ENCODE results near the gene IGF2BP2.

IGF2BP2 gene

GRCh38 chr3:185718736-185719593 lies 105.9 kb downstream of the IGF2BP2 start:
- Histone ChIP-seq H3K36me3 (replicated peaks; ENCODE audit: low read depth, low read length) (no peaks in the 10 kb centered on the region), H3K4me2 (ENCODE audit: low read length) (no peak overlapping the region), H3K79me2 (ENCODE audit: low read length) (no peaks in the 10 kb centered on the region), H3K4me1 (ENCODE audit: low read length) (no peaks in the 10 kb centered on the region), H3K27ac (ENCODE audit: low read length) (no peak overlapping the region), H3K9me3 (ENCODE audit: insufficient read depth, low read length) (no peaks in the 10 kb centered on the region; the same call in 1 of the 2 replicates), H3K9ac (ENCODE audit: low read length) (no peak overlapping the region), H3K4me3 (ENCODE audit: low read length) (no peak overlapping the region), H2AFZ (ENCODE audit: low read depth, low read length) (no peak overlapping the region), H4K20me1 (ENCODE audit: insufficient read depth, low read length) (no peaks in the 10 kb centered on the region), H3K27me3 (ENCODE audit: low read depth, low read length) (peaks cover 13% of the 10 kb centered on the region; the same call in 1 of the 2 replicates)
- no peak for TF ChIP-seq EZH2phosphoT487 (IDR thresholded peaks at IDR 0.05; ENCODE audit: low read depth)
- no peak for TF ChIP-seq CTCF (IDR thresholded peaks at IDR 0.05; ENCODE audit: low read depth, low read length)

GRCh38 chr3:185717627-185718402 lies 107.0 kb downstream of the IGF2BP2 start:
- no peaks in the 10 kb centered on the region; the same call in 1 of the 2 replicates for H3K9me3 ChIP-seq (ENCODE audit: insufficient read depth, low read length)
- H3K9ac ChIP-seq (ENCODE audit: low read length) = no peak overlapping the region
- no peaks in the 10 kb centered on the region for H4K20me1 ChIP-seq (ENCODE audit: insufficient read depth, low read length)
- peaks cover 9% of the 10 kb centered on the region; the same call in 1 of the 2 replicates for H3K27me3 ChIP-seq (ENCODE audit: low read depth, low read length)
- H3K4me1 ChIP-seq (ENCODE audit: low read length) = no peaks in the 10 kb centered on the region
- H3K4me3 ChIP-seq (ENCODE audit: low read length) = no peak overlapping the region
- H3K27ac ChIP-seq (ENCODE audit: low read length) = no peak overlapping the region
- no peaks in the 10 kb centered on the region for H3K79me2 ChIP-seq (ENCODE audit: low read length)
- H3K36me3 ChIP-seq (replicated peaks; ENCODE audit: low read depth, low read length) = no peaks in the 10 kb centered on the region
- TF ChIP-seq EZH2phosphoT487 (IDR thresholded peaks at IDR 0.05; ENCODE audit: low read depth) = no peak
- no peak for TF ChIP-seq CTCF (IDR thresholded peaks at IDR 0.05; ENCODE audit: low read depth, low read length)
- no peak overlapping the region for H2AFZ ChIP-seq (ENCODE audit: low read depth, low read length)
- no peak overlapping the region for H3K4me2 ChIP-seq (ENCODE audit: low read length)

- Histone ChIP-seq H3K79me2 (ENCODE audit: low read length) (no peaks in the 10 kb centered on the region), H3K27me3 (ENCODE audit: low read depth, low read length) (peaks cover 8% of the 10 kb centered on the region; the same call in 1 of the 2 replicates), H3K27ac (ENCODE audit: low read length) (no peak overlapping the region), H4K20me1 (ENCODE audit: insufficient read depth, low read length) (no peaks in the 10 kb centered on the region), H3K4me1 (ENCODE audit: low read length) (no peaks in the 10 kb centered on the region), H3K4me2 (ENCODE audit: low read length) (no peak overlapping the region), H3K9me3 (ENCODE audit: insufficient read depth, low read length) (no peaks in the 10 kb centered on the region; the same call in 1 of the 2 replicates), H3K36me3 (replicated peaks; ENCODE audit: low read depth, low read length) (no peaks in the 10 kb centered on the region), H3K9ac (ENCODE audit: low read length) (no peak overlapping the region), H2AFZ (ENCODE audit: low read depth, low read length) (no peak overlapping the region), H3K4me3 (ENCODE audit: low read length) (no peak overlapping the region)
- TF ChIP-seq EZH2phosphoT487 (IDR thresholded peaks at IDR 0.05; ENCODE audit: low read depth) = no peak
- TF ChIP-seq CTCF (IDR thresholded peaks at IDR 0.05; ENCODE audit: low read depth, low read length) = no peak
Measured at GRCh38 chr3:185717121-185717520, 107.7 kb downstream of the IGF2BP2 start.

Measured in OCI-LY3 (cell line).